ENCODE data around the gene UBXN11.

The UBXN11 gene, protein sequence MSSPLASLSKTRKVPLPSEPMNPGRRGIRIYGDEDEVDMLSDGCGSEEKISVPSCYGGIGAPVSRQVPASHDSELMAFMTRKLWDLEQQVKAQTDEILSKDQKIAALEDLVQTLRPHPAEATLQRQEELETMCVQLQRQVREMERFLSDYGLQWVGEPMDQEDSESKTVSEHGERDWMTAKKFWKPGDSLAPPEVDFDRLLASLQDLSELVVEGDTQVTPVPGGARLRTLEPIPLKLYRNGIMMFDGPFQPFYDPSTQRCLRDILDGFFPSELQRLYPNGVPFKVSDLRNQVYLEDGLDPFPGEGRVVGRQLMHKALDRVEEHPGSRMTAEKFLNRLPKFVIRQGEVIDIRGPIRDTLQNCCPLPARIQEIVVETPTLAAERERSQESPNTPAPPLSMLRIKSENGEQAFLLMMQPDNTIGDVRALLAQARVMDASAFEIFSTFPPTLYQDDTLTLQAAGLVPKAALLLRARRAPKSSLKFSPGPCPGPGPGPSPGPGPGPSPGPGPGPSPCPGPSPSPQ

DNA sequence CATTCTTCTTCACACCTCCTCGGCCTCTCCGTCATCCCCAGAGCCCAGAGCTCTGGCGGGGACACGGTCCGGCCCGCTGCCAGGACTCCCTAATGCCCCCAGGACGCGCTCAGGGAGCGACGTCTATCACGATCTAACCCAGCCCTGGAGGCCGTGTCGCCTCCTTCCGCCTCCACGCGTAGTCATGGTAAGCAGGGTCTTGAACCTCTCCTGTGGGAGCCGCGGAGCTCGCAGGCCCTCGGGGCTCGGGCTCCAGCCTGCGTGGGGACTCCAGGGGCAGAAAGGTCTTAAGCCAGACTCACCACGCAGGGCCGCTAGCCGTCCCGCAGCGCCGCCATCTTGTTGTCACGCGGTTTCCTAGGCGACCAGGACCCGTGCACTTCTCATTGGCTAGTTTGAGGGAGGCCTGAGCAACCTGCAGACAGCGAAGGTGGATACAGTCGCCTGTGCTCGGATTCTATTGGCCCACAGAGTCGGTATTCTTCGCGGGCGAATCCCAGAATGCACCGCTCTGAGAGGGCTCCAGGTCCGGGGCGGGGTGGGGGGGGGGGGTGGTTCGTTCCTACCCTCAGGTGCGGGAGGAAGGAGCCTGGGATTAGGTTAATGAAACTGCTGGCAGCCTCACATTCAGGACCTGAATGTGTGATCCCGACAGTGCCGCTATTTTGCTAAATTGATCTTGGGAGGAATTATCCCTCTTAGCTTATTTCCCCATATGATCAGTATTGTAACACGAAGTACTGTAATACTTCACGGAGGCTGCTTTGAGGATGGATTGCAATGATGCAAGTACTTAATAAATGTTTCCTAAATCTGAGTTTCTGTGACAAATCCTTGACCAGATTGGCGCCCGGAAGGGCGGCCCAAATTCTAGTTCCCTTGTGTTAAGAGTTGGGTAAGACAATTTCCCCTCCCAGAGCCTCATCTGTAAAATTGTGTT is at the start of gene UBXN11:
Gene UBXN11, minus strand, starts transcription at position 347 of the 940 bp plus-strand sequence. CDS start 3,753 bp downstream, outside the sequence.
- DNase-seq: peak; percentile 57 to 93

- DNase-seq: no peak
These were observed 49.7 kb upstream of the UBXN11 start for GRCh38 chr1:26356106-26356505.

- no peak for DNase-seq
These were observed 48.5 kb upstream of the UBXN11 start for GRCh38 chr1:26354972-26355371.

DNA sequence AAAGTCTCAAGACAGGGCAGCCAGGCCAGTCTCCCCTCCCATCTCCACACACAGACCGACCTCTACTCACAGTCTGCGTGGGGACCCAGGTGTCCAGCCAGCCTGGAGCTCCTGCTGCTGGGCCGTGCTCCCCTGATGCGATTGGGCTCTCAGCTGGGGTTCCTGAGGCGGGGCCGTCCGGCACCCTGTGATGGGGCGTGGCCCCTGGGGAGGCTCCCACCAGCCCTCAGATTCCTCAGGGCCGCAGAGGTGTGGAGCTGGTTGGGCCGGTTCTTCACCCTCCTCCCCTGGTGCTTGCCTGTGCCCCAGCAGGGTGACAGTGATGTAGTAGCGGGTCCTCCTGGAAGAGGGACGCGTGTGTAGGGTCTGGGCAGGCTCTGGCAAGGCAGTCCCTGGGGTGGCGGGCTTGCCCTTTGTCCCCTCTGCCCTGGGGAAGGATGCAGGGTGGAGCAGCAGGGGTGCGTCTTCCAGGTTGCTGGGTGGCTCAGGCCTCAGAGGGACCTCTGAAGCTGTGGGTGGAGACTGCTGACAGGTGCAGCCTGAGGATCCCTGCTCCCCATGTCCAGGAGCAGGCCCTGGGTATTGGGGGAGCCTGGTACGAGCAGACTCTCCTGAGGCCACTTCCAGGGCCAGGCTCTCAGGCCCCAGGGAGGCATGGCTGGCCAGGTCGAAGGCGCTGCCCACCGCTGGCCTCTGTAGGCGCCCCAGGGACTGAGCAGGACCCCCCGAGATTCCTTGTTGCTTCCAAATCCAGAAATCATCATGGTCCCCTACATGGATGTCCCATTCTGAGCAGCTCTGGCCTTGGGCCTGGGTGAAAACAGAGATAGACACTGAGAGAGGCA is 47.8 kb upstream of the UBXN11 start, which contains the start of gene CRYBG2:
Gene CRYBG2, minus strand, starts transcription at position 155 of the 845 bp plus-strand sequence. CDS start 7,473 bp downstream, outside the sequence.
- no peak for DNase-seq

DNA sequence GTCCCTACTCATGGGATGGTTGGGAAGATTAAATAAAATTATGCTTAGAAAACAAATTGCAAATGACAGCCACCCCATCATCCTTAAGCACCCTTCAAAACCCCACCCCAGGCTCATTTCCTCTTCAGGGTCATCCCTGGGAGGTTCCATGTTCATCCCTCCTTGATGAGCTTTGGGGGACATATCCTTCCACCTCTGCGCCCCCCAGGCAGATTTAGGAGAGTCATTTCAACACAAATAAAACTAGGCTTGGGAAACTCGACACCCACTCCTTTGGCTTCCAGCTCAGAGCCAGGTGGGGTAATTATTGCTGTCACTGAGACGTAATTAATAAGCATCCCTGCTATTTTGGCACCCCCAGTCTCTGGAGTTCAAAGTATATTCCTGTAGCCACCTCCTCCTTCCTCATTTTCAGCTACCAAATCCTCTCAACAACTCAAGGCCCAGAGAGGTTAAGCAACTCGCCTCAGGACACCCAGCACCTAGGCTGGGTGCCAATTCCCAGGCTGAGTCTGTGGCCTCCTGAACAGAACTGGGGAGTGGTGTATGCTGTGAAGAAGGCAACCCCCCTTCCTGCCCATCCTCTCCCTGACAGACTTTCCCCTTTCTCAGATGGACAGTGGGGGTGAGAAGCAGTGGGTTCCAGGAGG is 46.9 kb upstream of the UBXN11 start:
- DNase-seq: no peak

DNA sequence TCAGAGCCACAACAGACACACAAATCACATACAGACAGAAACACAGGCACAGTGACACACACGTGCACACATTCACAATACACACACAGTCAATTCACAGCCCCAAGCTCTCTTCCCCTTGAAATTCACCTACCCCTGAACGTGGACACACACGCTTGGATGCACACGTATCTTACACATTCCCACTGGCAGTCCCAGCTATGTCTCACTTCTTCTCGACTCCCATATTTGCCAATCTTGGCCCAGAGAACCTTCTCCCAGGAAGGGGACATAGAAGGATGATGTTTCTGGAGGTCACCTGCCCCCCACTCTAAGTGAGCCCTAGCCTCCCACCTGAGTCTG is 45.9 kb upstream of the UBXN11 start:
- DNase-seq: no peak

DNA sequence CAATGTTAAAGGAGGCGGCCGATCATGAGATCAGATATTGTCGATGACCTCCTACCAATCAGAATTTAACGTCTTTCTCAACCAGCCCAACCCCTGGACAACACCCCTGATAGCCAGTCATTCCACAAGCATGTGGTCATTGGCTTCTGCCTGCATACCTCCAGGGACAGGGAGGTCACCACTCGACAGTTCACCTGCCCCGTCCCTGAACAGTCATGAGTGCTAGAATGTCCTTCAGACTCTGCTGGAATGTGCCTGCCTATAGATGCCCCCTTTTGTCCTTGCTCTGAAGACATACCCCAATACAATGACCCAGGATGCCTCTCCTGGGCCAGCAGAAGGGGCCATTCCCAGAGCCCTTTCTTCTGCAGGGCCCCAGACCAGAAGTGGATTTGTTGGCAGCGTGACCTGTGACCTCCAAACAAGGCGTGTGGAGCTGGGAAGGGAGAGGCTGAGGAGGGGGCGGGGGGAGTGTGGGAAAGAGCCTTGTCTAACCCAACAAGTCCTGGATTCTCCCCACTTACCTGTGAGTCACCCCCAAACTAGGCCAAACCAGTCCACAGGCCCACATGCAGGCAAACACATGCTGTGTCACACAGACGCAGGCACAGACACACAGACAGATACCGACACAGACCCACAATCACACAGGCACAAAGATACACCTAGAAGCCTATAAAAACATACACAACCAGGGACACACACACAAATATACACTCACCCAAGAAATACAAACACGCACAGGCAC is 45.3 kb upstream of the UBXN11 start:
- DNase-seq: no peak

DNA sequence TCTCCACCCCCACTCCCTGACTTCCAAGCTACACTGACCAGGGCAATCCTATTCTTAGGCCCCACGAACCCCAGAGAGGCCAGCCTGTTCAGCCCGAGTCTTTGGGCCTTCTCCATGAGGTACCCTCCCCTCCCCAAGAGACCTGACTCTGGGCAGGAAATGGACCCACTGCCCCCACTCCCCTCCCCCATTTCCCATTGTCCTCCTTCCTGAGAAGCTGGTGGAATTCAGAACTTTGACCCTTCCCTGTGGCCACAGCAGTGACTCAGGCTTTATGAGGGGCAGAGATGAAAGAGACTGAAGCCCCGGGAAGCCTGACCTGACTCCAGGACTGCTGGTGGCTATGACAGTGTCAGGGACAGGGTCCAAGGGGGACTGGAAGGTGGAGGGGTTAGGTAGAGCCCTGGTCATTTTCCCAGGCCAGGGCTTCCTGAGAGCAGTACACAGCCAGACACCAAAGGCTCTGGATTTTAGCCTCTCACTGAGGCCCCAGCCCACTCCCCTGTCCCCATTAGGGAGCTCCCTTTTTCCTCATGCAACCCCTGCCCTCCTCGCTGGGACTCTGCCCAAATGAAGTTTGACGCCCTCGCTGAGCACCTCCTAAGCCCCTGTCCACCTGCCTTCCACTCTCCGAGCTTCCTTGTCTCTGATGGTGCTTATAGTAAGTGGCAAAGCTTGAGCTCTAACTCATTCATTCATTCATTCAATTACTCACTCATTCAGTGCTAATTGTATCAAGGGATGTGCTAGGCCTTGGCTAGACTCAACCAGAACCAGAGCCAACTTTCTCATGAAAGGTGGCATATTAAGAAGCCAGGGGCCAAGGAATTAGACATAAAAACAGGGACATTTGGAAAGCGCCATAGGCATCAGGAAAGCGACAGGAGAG is 44.5 kb upstream of the UBXN11 start:
- DNase-seq: no peak

DNA sequence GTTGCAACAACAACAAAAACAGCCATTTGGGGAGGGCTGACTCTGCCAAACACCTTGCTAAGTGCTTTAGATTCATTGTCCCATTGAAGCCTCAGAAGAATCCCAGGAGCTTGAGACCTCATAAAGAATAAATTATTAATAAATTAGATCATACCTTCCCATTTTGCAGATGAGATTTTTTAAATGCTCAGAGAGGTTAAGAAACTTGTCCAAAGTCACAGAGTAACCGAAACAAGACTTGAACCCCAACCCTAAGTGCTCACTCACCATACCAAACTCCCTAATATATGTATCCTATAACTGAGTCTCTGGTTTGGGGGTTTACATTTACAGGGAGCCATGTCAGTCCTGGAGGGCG is 43.9 kb upstream of the UBXN11 start:
- no peak for DNase-seq

- DNase-seq: no peak
These were observed 43.4 kb upstream of the UBXN11 start for GRCh38 chr1:26349877-26350244.

DNA sequence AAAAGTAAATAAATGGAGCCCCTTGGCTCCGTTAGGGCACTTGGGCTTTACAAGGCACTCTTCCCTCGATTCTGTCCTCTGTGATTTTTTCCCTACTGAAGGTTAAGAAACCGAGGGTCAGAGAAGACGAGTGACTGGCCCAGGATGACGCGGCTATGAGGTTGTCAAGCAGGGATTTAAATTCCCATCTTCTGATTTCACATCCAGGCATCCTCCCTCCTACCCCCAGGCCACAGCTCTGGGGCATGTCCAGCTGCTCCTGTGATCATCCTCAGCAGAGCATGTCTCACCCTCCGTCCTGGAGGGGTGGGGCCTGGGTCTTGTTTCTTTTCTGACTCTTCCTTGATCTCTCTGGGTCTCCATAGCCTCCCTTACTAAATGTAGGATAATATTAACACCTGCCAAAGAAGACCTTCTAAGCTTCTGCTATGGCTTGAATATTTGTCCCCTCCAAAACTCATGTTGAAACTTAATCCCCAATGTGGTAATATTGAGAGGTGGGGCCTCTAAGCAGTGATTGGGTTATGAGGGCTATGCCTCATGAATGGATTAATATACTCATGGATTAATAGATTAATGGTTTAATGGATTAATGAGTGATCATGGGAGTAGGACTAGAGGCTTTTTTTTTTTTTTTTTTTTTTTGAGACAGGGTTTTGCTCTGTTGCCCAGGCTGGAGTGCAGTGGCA is 42.9 kb upstream of the UBXN11 start:
- DNase-seq: no peak

- no peak for DNase-seq
These were observed 40.0 kb upstream of the UBXN11 start for GRCh38 chr1:26346274-26347033.

- no peak for DNase-seq
These were observed 39.3 kb upstream of the UBXN11 start for GRCh38 chr1:26345718-26346117.

DNA sequence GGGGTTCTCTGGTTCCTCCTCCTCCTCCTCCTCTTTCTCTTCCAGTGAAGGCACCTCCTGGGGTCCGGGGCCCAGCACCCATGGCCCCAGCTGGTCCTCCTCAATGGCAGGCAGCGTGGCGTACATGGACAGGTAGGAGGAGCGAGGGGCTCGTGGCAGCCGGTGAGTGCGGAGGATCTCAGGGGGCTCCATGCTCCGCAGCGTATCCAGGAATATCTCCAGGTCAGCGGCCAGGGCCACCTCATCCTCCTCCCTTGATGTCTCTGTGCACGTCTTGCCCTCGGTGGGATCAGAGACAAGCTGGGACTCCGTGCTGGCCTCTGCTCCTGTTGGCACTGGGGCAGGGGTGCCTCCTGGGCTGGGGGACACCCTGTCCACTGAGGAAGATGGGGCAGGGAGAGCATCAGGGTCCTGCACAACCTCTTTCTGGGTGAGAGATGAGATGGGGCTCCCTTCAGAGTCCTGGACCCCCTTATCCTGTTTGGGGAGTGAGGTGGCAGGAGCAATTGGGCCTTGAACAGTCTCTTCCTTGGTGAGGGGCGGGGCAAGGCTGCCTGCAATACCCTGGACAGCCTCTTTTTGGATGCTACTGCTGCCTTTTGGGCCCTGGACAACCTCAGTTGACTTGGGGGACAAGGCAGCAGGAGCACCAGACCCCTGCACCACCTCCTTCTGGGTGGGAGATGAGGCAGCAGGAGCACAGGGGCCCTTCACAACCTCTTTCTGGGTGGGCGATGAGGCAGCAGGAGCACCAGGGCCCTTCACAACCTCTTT is 37.9 kb upstream of the UBXN11 start:
- DNase-seq: no peak

DNA sequence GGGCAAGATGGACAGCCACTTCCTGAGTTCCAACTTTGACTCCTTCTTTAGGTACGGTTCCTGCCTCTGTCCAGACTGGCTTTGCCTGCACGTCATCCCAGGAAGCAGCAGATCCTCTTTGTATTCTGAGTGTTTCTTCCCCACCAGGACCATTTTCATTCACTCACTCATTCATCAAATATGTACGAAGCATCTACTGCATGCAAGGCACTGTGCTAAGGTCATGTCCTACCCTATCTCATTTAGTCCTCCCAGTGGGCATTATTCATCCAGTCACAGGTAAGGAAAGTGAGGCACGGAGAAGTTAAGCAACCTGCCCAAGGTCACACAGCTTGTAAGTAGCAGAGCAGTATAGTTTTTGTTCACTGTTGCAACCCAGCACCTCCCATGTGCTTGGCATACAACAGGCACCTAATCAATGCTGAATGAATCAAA is 33.6 kb upstream of the UBXN11 start:
- DNase-seq: no peak

GRCh38 chr1:26338670-26339069 is 32.2 kb upstream of the UBXN11 start:
- DNase-seq: no peak

DNA sequence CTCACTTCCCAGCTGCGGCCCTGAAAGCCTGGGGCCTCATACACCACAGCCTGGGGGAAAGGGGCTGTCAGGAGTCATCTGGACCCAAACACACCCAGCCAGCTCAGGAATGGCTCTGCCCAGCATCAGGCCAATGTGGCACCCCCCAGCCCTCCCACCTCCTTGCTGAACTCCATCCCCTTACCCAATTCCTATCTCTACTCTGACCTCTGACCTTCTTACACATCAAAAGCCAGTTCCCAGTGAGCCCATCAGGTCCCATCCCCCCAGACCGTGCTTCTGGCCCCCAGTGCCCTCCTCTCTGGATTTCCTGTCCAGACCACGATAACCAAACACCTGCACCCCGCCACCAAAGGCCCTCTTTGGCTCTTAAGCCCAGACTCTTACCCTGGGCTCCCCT is 31.2 kb upstream of the UBXN11 start:
- DNase-seq: no peak

DNA sequence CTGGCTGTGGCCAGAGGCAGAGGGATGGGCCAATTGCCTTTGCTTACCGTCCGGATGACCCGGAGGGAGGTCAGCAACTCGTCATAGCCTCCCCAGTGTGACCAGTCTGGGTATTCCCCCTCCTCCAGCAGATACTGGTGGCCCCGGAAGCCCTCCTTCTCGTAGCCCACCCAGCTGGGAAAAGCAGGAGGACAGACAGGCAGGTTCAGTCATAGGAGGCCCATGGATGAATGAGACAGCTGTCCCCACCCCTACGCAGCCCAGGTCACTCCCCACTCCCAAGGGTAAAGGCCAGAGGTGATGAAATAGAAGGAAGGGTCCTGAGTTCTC is 30.7 kb upstream of the UBXN11 start:
- DNase-seq: no peak
